A549 (cell line): Measurements from ENCODE around the gene CD4. TPM values are rescaled to one million over a fixed set of nuclear protein-coding genes. Genes with fewer than 3 reads are reported as not detected.
A peak's percentile ranks its signal among the peaks of the same experiment; 100 is the strongest.

Experiments used
- ATAC-seq, 2 experiments: fragments of 200-7000 bp in 1 of 2; fragments of >200 bp in 1 of 2; cut with Nextera tagmentation in 1 of 2; cut with Tn5 transposase in 1 of 2; 3 replicates each; pipeline versions ENCODE4 v1.8.0 to v1.9.1; 2018 to 2020; ENCODE audit warnings: mild to moderate bottlenecking in 1 of 2, moderate library complexity in 1 of 2
- CTCF ChIA-PET: fragments of 300-600 bp; sonication (Branson Sonifier 250); formaldehyde crosslinking; extraction: SDS; loops from one replicate; lab custom pipeline; 2021; ENCODE audit warnings: antibody characterized with exemption, inconsistent platforms; lab: Yijun Ruan, JAX
- POLR2A ChIA-PET: fragments of 350-600 bp; formaldehyde crosslinking; extraction: SDS; loops from one replicate; lab custom pipeline; 2021; ENCODE audit warnings: antibody characterized with exemption, inconsistent platforms; lab: Yijun Ruan, JAX
- DNase-seq, 2 experiments: peaks; one replicate each; pipeline versions ENCODE4 v3.0.0 to v3.0.0-alpha.2; 2011 to 2016; ENCODE audit warnings: low read depth in 1 of 2, low spot score in 1 of 2
- FAIRE-seq: peaks from 2 replicates; lab custom pipeline; 2011; peaks lifted over from hg19 to GRCh38; lab: Jason Lieb, UNC
- H3K27ac ChIP-seq, 2 experiments: fragments of >200 bp; sonication (Bioruptor Twin); formaldehyde crosslinking; 3 replicates each; pipeline ENCODE4 v1.5.1; 2016 to 2017
- H3K4me1 ChIP-seq: fragments of >200 bp; sonication (Bioruptor Twin); formaldehyde crosslinking; 3 replicates; pipeline ENCODE4 v1.6.1; 2016
- H3K4me2 ChIP-seq: fragments of >200 bp; sonication (Bioruptor Twin); formaldehyde crosslinking; 3 replicates; pipeline ENCODE4 v1.6.1; 2016
- H3K4me3 ChIP-seq: fragments of >200 bp; sonication (Bioruptor Twin); formaldehyde crosslinking; 3 replicates; pipeline ENCODE4 v1.5.1; 2016
- H3K9me3 ChIP-seq: fragments of >200 bp; sonication (Bioruptor Twin); formaldehyde crosslinking; 3 replicates; pipeline ENCODE4 v1.6.1; 2016
- BCL3 ChIP-seq: fragments of >200 bp; sonication (Bioruptor Twin); formaldehyde crosslinking; IDR thresholded peaks from 3 replicates; pipeline ENCODE4 v1.6.1; 2016
- BHLHE40 ChIP-seq: IDR thresholded peaks from 2 replicates; pipeline ENCODE4 v1.6.1; 2012; ENCODE audit warnings: low read depth, low read length, inconsistent platforms
- CBX2 ChIP-seq: fragments of 200-600 bp; sonication (generic); IDR thresholded peaks from 2 replicates; pipeline ENCODE4 v1.6.1; 2016; ENCODE audit warnings: low read depth, mild to moderate bottlenecking, borderline replicate concordance
- CEBPB ChIP-seq, 2 experiments: fragments of >200 bp in 1 of 2; sonication (Bioruptor Twin) in 1 of 2; formaldehyde crosslinking in 1 of 2; IDR thresholded peaks; 2 replicates each; pipeline ENCODE4 v1.6.1; 2012 to 2016
- E2F6 ChIP-seq: IDR thresholded peaks from 2 replicates; pipeline ENCODE4 v1.6.1; 2012; ENCODE audit warnings: low read depth, borderline replicate concordance
- EHF ChIP-seq: fragments of 250-450 bp; sonication (Bioruptor Pico); IDR thresholded peaks from 2 replicates; pipeline ENCODE4 v1.5.0; 2020; ENCODE audit warnings: mild to moderate bottlenecking
- FOSL2 ChIP-seq, 2 experiments: fragments of 450-650 bp in 1 of 2; fragments of >200 bp in 1 of 2; sonication (Bioruptor Twin) in 1 of 2; formaldehyde crosslinking; IDR thresholded peaks; 2 replicates each; pipeline versions ENCODE4 v1.5.0 to v1.6.1; 2016 to 2020; ENCODE audit warnings: mild to moderate bottlenecking in 1 of 2, moderate library complexity in 1 of 2
- HDAC2 ChIP-seq: fragments of 200-600 bp; sonication (generic); IDR thresholded peaks from 2 replicates; pipeline ENCODE4 v1.6.1; 2016
- HEYL ChIP-seq: fragments of 250-450 bp; sonication (Bioruptor Pico); IDR thresholded peaks from 2 replicates; pipeline ENCODE4 v1.8.0; 2021; ENCODE audit warnings: mild to moderate bottlenecking, moderate library complexity
- HMGXB4 ChIP-seq: fragments of 250-450 bp; sonication (Bioruptor Pico); IDR thresholded peaks from 2 replicates; pipeline ENCODE4 v1.5.0; 2021; ENCODE audit warnings: mild to moderate bottlenecking, moderate library complexity, borderline replicate concordance
- HOXB5 ChIP-seq: fragments of 250-450 bp; sonication (Bioruptor Pico); IDR thresholded peaks from 2 replicates; pipeline ENCODE4 v1.5.0; 2020; ENCODE audit warnings: mild to moderate bottlenecking, moderate library complexity
- JUN ChIP-seq, 2 experiments: fragments of >200 bp; sonication (Bioruptor Twin); formaldehyde crosslinking; IDR thresholded peaks; 2 replicates in 1 of 2; 3 replicates in 1 of 2; pipeline ENCODE4 v1.6.1; 2016 to 2017
- KDM1A ChIP-seq: fragments of 200-600 bp; sonication (generic); IDR thresholded peaks from 2 replicates; pipeline ENCODE4 v1.6.1; 2016; ENCODE audit warnings: low read depth, mild to moderate bottlenecking
- MAX ChIP-seq: IDR thresholded peaks from 2 replicates; pipeline ENCODE4 v1.6.1; 2012
- MAZ ChIP-seq: fragments of 150-350 bp; IDR thresholded peaks from 2 replicates; pipeline ENCODE4 v1.6.1; 2014; ENCODE audit warnings: antibody characterized with exemption, low read depth, low read length, borderline replicate concordance
- NPAS2 ChIP-seq: fragments of 250-450 bp; sonication (Bioruptor Pico); IDR thresholded peaks from 2 replicates; pipeline ENCODE4 v1.8.0; 2022; ENCODE audit warnings: mild to moderate bottlenecking, moderate library complexity, borderline replicate concordance
- RFX5 ChIP-seq: fragments of 450-650 bp; IDR thresholded peaks from 2 replicates; pipeline ENCODE4 v1.7.1; 2014; ENCODE audit warnings: antibody characterized with exemption, mild to moderate bottlenecking, moderate library complexity
- RNF2 ChIP-seq: fragments of 200-600 bp; sonication (generic); IDR thresholded peaks from 2 replicates; pipeline ENCODE4 v1.6.1; 2016; ENCODE audit warnings: low read depth, mild to moderate bottlenecking, antibody characterized with exemption, moderate library complexity, borderline replicate concordance
- USF2 ChIP-seq: fragments of 450-650 bp; IDR thresholded peaks from 2 replicates; pipeline ENCODE4 v1.6.1; 2014; ENCODE audit warnings: antibody characterized with exemption
- ZC3H11A ChIP-seq: fragments of 450-650 bp; IDR thresholded peaks from 2 replicates; pipeline ENCODE4 v1.6.1; 2014; ENCODE audit warnings: antibody characterized with exemption, mild to moderate bottlenecking
- ZNF302 ChIP-seq: fragments of 250-450 bp; sonication (Bioruptor Pico); IDR thresholded peaks from 2 replicates; pipeline ENCODE4 v1.9.0; 2021; ENCODE audit warnings: inconsistent platforms, mild to moderate bottlenecking, moderate library complexity
- ZSCAN20 ChIP-seq: fragments of 250-450 bp; sonication (Bioruptor Pico); IDR thresholded peaks from 2 replicates; pipeline ENCODE4 v1.8.0; 2022; ENCODE audit warnings: mild to moderate bottlenecking, moderate library complexity
- WGBS: methylation state at CpG from one replicate; pipeline ENCODE4 v1.1.6; 2017; ENCODE audit errors: missing lambda C conversion rate; 5-methylcytosine and 5-hydroxymethylcytosine counted together
- polyA plus RNA-seq, 4 experiments: library from polyadenylated mRNA; depleted of rRNA in 3 of 4; stranded (reverse); fragments of >200 nt; fragmentation: RNase III in 1 of 4; extraction: RNeasy Plus Mini Kit Qiagen cat#74134 plus additional on column Dnase treatment in 1 of 4; gene quantifications; 2 replicates in 3 of 4; 3 replicates in 1 of 4; pipeline ENCODE4 v1.2.3, GENCODE V29; 2011 to 2017

Gene CD4
- polyA plus RNA-seq, 2 of the 4 experiments (the other 2 are of a cell fraction), result 0.03 TPM; not detected in 1

- 65% methylated on average over 17 of the region's 17 CpGs for WGBS
- ATAC-seq, result no peak
Measured at GRCh38 chr12:6826125-6826733, 36.9 kb downstream of the CD4 start.

GRCh38 chr12:6826734-6827436 is 37.6 kb downstream of the CD4 start:
- CTCF ChIA-PET, result interaction anchor here (0.6 to 29.8 kb wide), 29 partner anchors 8 to 264 kb away, joined by 3 to 306 read pairs (median 9); partner anchors contain the start of genes CD4, CDCA3, COPS7A and GNB3
- Histone ChIP-seq H3K4me1 (peaks cover 24% of the 10 kb centered on the region), H3K9me3 (no peaks in the 10 kb centered on the region), H3K27ac (peak overlapping the region; percentile 87 to 96), H3K4me3 (no peak overlapping the region), H3K4me2 (peak overlapping the region; percentile 72)
- TF ChIP-seq HOXB5 (CRISPR knock-in tag) (no peak), CEBPB (IDR thresholded peaks at IDR 0.05) (no peak), EHF (CRISPR knock-in tag) (no peak), RFX5 (no peak)
- POLR2A ChIA-PET, result interaction anchor here (0.6 to 2.6 kb wide), 5 partner anchors 24 to 103 kb away, joined by 3 to 20 read pairs (median 3); partner anchors contain the start of genes CDCA3, COPS7A, MLF2 and PTMS
- ATAC-seq, result no peak
- no peak for DNase-seq
- FAIRE-seq, result no peak
- WGBS, result 81% methylated on average over 22 of the region's 22 CpGs

More at GRCh38 chr12:6826125-6826733, 36.9 kb downstream of the CD4 start:
- no peak overlapping the region for H3K27ac ChIP-seq
- no peak overlapping the region for H3K4me3 ChIP-seq
- ChIA-PET POLR2A (interaction anchor here (1.1 kb wide), 1 partner anchor 61 kb away, joined by 3 read pairs; the partner anchor contains the start of gene PTMS), CTCF (interaction anchor here (0.6 to 29.8 kb wide), 44 partner anchors 9 to 388 kb away, joined by 3 to 306 read pairs (median 5); partner anchors contain the start of genes CD4, CDCA3, COPS7A and GNB3)
- H3K9me3 ChIP-seq, result no peaks in the 10 kb centered on the region
- peaks cover 27% of the 10 kb centered on the region for H3K4me1 ChIP-seq
- TF ChIP-seq USF2 (no peak), EHF (CRISPR knock-in tag) (no peak), E2F6 (no peak), HDAC2 (no peak), ZC3H11A (no peak), RNF2 (no peak), CEBPB (IDR thresholded peaks at IDR 0.05) (no peak), JUN (IDR thresholded peaks at IDR 0.05) (no peak), NPAS2 (CRISPR knock-in tag) (no peak), KDM1A (no peak), MAZ (no peak), BHLHE40 (no peak), HEYL (no peak), CBX2 (no peak), HMGXB4 (CRISPR knock-in tag) (no peak), ZSCAN20 (CRISPR knock-in tag) (no peak), ZNF302 (CRISPR knock-in tag) (no peak), MAX (no peak), FOSL2 (IDR thresholded peaks at IDR 0.05) (no peak), FOSL2 (CRISPR knock-in tag; IDR thresholded peaks at IDR 0.05) (no peak), BCL3 (no peak)
- no peak for DNase-seq
- no peak for FAIRE-seq
- H3K4me2 ChIP-seq, result no peak overlapping the region
